Fibroblast of skin of left biceps (primary cell): Measurements from ENCODE around the gene ANXA11.
"Not testable (repeated sequence)": the region's sequence is repeated elsewhere in the genome, so short reads cannot be mapped to it uniquely, and the experiment has no call there.

Source experiments
- DNase-seq, 2 experiments: peaks; one replicate each; pipeline ENCODE4 v3.0.0-alpha.2; 2013; ENCODE audit warnings: low read depth in 2 of 2

Gene ANXA11

GRCh38 chr10:80205477-80206276, at the start of gene ANXA11:
Gene ANXA11 (minus strand): TSS chr10:80205537. CDS start chr10:80172861, 32,676 bp downstream.
- DNase-seq, result peak in 1 of 2 experiments; percentile 27

- DNase-seq, result not testable (repeated sequence)
Measured at GRCh38 chr10:80254726-80255125, 49.4 kb upstream of the ANXA11 start.

- not testable (repeated sequence) for DNase-seq
Measured at GRCh38 chr10:80253963-80254271, 48.6 kb upstream of the ANXA11 start.

GRCh38 chr10:80253266-80253962, 48.1 kb upstream of the ANXA11 start:
- DNase-seq, result no peak

- no peak for DNase-seq
Measured at GRCh38 chr10:80252296-80252887, 47.1 kb upstream of the ANXA11 start.

- not testable (repeated sequence) for DNase-seq
Measured at GRCh38 chr10:80251703-80252280, 46.5 kb upstream of the ANXA11 start.

- DNase-seq, result not testable (repeated sequence)
Measured at GRCh38 chr10:80250399-80250798, 45.1 kb upstream of the ANXA11 start.

GRCh38 chr10:80249906-80250305, 44.6 kb upstream of the ANXA11 start:
- not testable (repeated sequence) for DNase-seq

GRCh38 chr10:80247611-80248010, 42.3 kb upstream of the ANXA11 start:
- not testable (repeated sequence) for DNase-seq

- DNase-seq, result peak; percentile 24 to 39
Measured at GRCh38 chr10:80244371-80244770, 39.0 kb upstream of the ANXA11 start.

- DNase-seq, result not testable (repeated sequence)
Measured at GRCh38 chr10:80242341-80242740, 37.0 kb upstream of the ANXA11 start.

GRCh38 chr10:80236457-80236856, 31.1 kb upstream of the ANXA11 start:
- DNase-seq, result not testable (repeated sequence)

- not testable (repeated sequence) for DNase-seq
Measured at GRCh38 chr10:80234331-80235235, 29.2 kb upstream of the ANXA11 start.

- DNase-seq, result not testable (repeated sequence)
Measured at GRCh38 chr10:80233871-80234270, 28.5 kb upstream of the ANXA11 start.

- DNase-seq, result not testable (repeated sequence)
Measured at GRCh38 chr10:80226723-80227122, 21.4 kb upstream of the ANXA11 start.

- DNase-seq, result not testable (repeated sequence)
Measured at GRCh38 chr10:80223031-80223419, 17.7 kb upstream of the ANXA11 start.

- not testable (repeated sequence) for DNase-seq
Measured at GRCh38 chr10:80218878-80219277, 13.5 kb upstream of the ANXA11 start.

GRCh38 chr10:80214368-80214982, 9.1 kb upstream of the ANXA11 start:
- DNase-seq, result not testable (repeated sequence)

GRCh38 chr10:80212535-80213115, 7.3 kb upstream of the ANXA11 start:
- DNase-seq, result not testable (repeated sequence)

- no peak for DNase-seq
Measured at GRCh38 chr10:80211786-80212185, 6.4 kb upstream of the ANXA11 start.
